MM.1S (cell line): ENCODE measurements around the gene ACOT6.
"Not testable (repeated sequence)": the region's sequence is repeated elsewhere in the genome, so short reads cannot be mapped to it uniquely, and the experiment has no call there.

Source experiments
- EZH2 ChIP-seq: fragments of 300-600 bp; sonication (generic); optimal IDR thresholded peaks from 2 replicates; pipeline ENCODE3; 2017; ENCODE audit warnings: low read depth, mild to moderate bottlenecking, antibody characterized with exemption, low read length, mixed read lengths
- TF ChIP-seq, protein P1 (sequence below): fragments of 300-600 bp; sonication (generic); IDR thresholded peaks from 2 replicates; pipeline ENCODE4 v1.5.1; 2016; ENCODE audit warnings: antibody characterized with exemption, low read length, mixed read lengths

DNA sequence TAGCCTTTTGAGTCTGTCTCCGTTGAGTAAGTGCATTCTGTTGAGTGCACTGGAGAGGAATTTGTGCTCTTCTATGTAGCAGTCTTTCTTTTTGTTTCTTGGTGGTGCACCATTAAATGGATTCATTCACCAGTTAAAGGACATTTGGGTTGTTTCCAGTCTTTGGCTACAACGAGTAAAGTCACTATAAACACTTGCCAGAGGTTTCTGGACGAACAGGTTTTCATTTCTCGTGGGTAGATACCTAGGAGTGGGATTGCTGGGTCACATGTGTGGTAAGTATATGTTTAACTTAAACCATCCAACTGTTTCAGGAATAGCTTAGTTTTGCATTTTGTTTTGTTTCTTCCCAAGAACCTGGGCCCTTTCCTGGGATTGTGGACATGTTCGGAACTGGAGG, 39.3 kb upstream of the ACOT6 start:
- not testable (repeated sequence) for TF ChIP-seq EZH2
- TF ChIP-seq, protein P1, sequence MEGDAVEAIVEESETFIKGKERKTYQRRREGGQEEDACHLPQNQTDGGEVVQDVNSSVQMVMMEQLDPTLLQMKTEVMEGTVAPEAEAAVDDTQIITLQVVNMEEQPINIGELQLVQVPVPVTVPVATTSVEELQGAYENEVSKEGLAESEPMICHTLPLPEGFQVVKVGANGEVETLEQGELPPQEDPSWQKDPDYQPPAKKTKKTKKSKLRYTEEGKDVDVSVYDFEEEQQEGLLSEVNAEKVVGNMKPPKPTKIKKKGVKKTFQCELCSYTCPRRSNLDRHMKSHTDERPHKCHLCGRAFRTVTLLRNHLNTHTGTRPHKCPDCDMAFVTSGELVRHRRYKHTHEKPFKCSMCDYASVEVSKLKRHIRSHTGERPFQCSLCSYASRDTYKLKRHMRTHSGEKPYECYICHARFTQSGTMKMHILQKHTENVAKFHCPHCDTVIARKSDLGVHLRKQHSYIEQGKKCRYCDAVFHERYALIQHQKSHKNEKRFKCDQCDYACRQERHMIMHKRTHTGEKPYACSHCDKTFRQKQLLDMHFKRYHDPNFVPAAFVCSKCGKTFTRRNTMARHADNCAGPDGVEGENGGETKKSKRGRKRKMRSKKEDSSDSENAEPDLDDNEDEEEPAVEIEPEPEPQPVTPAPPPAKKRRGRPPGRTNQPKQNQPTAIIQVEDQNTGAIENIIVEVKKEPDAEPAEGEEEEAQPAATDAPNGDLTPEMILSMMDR: not testable (repeated sequence)
